HCT116 (cell line): Measurements from ENCODE around the gene MUC20.

ENCODE experiments used
- CTCF ChIP-seq, 3 experiments: fragments of 200-600 bp in 1 of 3; sonication (generic) in 1 of 3; IDR thresholded peaks in 2 of 3; conservative IDR thresholded peaks in 1 of 3; 2 replicates each; pipeline ENCODE4 v1.5.1; 2012 to 2017; ENCODE audit warnings: low read depth in 2 of 3, low read length in 2 of 3, antibody characterized with exemption in 1 of 3, borderline replicate concordance in 1 of 3, control low read depth in 1 of 3, mild to moderate bottlenecking in 1 of 3, mixed read lengths in 1 of 3, mixed run types in 1 of 3, moderate library complexity in 1 of 3; ENCODE audit not compliant: insufficient read depth in 1 of 3
- EZH2phosphoT487 ChIP-seq: fragments of 200-600 bp; IDR thresholded peaks from 2 replicates; pipeline ENCODE4 v1.6.1; 2018; ENCODE audit warnings: antibody characterized with exemption, borderline replicate concordance
- POLR2AphosphoS5 ChIP-seq: IDR thresholded peaks from 2 replicates; pipeline ENCODE4 v1.6.1; 2011; ENCODE audit warnings: mild to moderate bottlenecking, low read depth, low read length, moderate library complexity
- SP1 ChIP-seq: IDR thresholded peaks from 2 replicates; pipeline ENCODE4 v1.6.1; 2012; ENCODE audit warnings: low read depth

- TF ChIP-seq POLR2AphosphoS5 (no peak), EZH2phosphoT487 (no peak), SP1 (no peak), CTCF (IDR thresholded peaks at IDR 0.05 in 2 of 3, conservative IDR thresholded peaks at IDR 0.05 in 1 of 3; ENCODE audit: borderline replicate concordance in 1 of 3, insufficient read depth in 1 of 3, low read depth in 2 of 3, low read length in 2 of 3) (no peak)
Observed at GRCh38 chr3:195764961-195765706, 44.4 kb downstream of the MUC20 start.
